Activated T-cell treated with anti-CD3 and anti-CD28 coated beads, Interleukin-2, amount 50 U/mL, for 1 hour (primary cell): ENCODE data around the gene CACNA1D.

Source experiments
- DNase-seq: peaks from one replicate; pipeline ENCODE4 v3.0.0-alpha.2; 2020

CACNA1D gene

GRCh38 chr3:53813229-53813628 is 318.8 kb downstream of the CACNA1D start:
- DNase-seq: no peak

GRCh38 chr3:53813876-53814275 is 319.5 kb downstream of the CACNA1D start:
- no peak for DNase-seq

GRCh38 chr3:53815067-53815466 is 320.7 kb downstream of the CACNA1D start:
- DNase-seq: no peak

GRCh38 chr3:53815651-53816050 is 321.2 kb downstream of the CACNA1D start:
- DNase-seq: no peak

GRCh38 chr3:53816425-53816824 is 322.0 kb downstream of the CACNA1D start:
- DNase-seq: no peak

GRCh38 chr3:53817211-53817610 is 322.8 kb downstream of the CACNA1D start:
- DNase-seq: no peak

GRCh38 chr3:53817809-53818208 is 323.4 kb downstream of the CACNA1D start:
- no peak for DNase-seq

- no peak for DNase-seq
Measured at GRCh38 chr3:53818221-53819162, 324.1 kb downstream of the CACNA1D start.

GRCh38 chr3:53819163-53819868 is 324.9 kb downstream of the CACNA1D start:
- no peak for DNase-seq

GRCh38 chr3:53820084-53820483 is 325.7 kb downstream of the CACNA1D start:
- no peak for DNase-seq

GRCh38 chr3:53820756-53821580 is 326.6 kb downstream of the CACNA1D start:
- no peak for DNase-seq

- no peak for DNase-seq
Measured at GRCh38 chr3:53821631-53822121, 327.3 kb downstream of the CACNA1D start.

- no peak for DNase-seq
Measured at GRCh38 chr3:53822331-53822741, 327.9 kb downstream of the CACNA1D start.

GRCh38 chr3:53823026-53823955 is 328.9 kb downstream of the CACNA1D start:
- no peak for DNase-seq

- DNase-seq: no peak
Measured at GRCh38 chr3:53823956-53824657, 329.7 kb downstream of the CACNA1D start.

GRCh38 chr3:53824795-53825194 is 330.4 kb downstream of the CACNA1D start:
- no peak for DNase-seq

GRCh38 chr3:53826048-53826447 is 331.6 kb downstream of the CACNA1D start:
- no peak for DNase-seq

GRCh38 chr3:53828581-53828980 is 334.2 kb downstream of the CACNA1D start:
- no peak for DNase-seq

- no peak for DNase-seq
Measured at GRCh38 chr3:53829605-53830004, 335.2 kb downstream of the CACNA1D start.

GRCh38 chr3:53830944-53831343 is 336.5 kb downstream of the CACNA1D start:
- DNase-seq: no peak

- DNase-seq: no peak
Measured at GRCh38 chr3:53833053-53833645, 338.7 kb downstream of the CACNA1D start.
